H9 (cell line): Measurements from ENCODE around the gene PODNL1. TPM values are rescaled to one million over a fixed set of nuclear protein-coding genes. Genes with fewer than 3 reads are reported as not detected.

Experiments
- DNase-seq: peaks from one replicate; pipeline ENCODE4 v3.0.0-alpha.2; 2017
- H2AFZ ChIP-seq: one replicate; pipeline ENCODE4 v1.6.1; 2013; ENCODE audit warnings: mild to moderate bottlenecking, low read length, control low read depth, moderate library complexity
- H2AK5ac ChIP-seq: 2 replicates; pipeline ENCODE4 v1.6.1; 2013; ENCODE audit warnings: low read length, control low read depth, mixed read lengths; ENCODE audit not compliant: insufficient read length
- H2BK120ac ChIP-seq: one replicate; pipeline ENCODE4 v1.6.1; 2013; ENCODE audit warnings: low read depth, mild to moderate bottlenecking, low read length, control low read depth, inconsistent platforms; ENCODE audit not compliant: poor library complexity, severe bottlenecking
- H2BK12ac ChIP-seq: 2 replicates; pipeline ENCODE4 v1.6.1; 2013; ENCODE audit warnings: low read length, control low read depth, mixed read lengths, low read depth; ENCODE audit not compliant: insufficient read length
- H2BK15ac ChIP-seq: 2 replicates; pipeline ENCODE4 v1.6.1; 2013; ENCODE audit warnings: low read depth, low read length, control low read depth
- H2BK20ac ChIP-seq: one replicate; pipeline ENCODE4 v1.6.1; 2013; ENCODE audit warnings: low read depth, mild to moderate bottlenecking, low read length, control low read depth, inconsistent platforms; ENCODE audit not compliant: poor library complexity, severe bottlenecking
- H2BK5ac ChIP-seq: 2 replicates; pipeline ENCODE4 v1.6.1; 2013; ENCODE audit warnings: low read length, control low read depth, mixed read lengths; ENCODE audit not compliant: insufficient read length
- H3K14ac ChIP-seq: 2 replicates; pipeline ENCODE4 v1.6.1; 2013; ENCODE audit warnings: low read length, control low read depth; ENCODE audit not compliant: insufficient read depth
- H3K18ac ChIP-seq: 2 replicates; pipeline ENCODE4 v1.6.1; 2013; ENCODE audit warnings: low read depth, mild to moderate bottlenecking, mixed read lengths, low read length, control low read depth; ENCODE audit not compliant: insufficient read length
- H3K23ac ChIP-seq: 2 replicates; pipeline ENCODE4 v1.6.1; 2013; ENCODE audit warnings: low read length, control low read depth, mixed read lengths, low read depth; ENCODE audit not compliant: insufficient read length
- H3K23me2 ChIP-seq: 2 replicates; pipeline ENCODE4 v1.6.1; 2013; ENCODE audit warnings: low read depth, mild to moderate bottlenecking, mixed read lengths, low read length, control low read depth; ENCODE audit not compliant: insufficient read length, poor library complexity, severe bottlenecking
- H3K27ac ChIP-seq: 2 replicates; pipeline ENCODE4 v1.5.1; 2013; ENCODE audit warnings: low read length, control low read depth, mixed read lengths, low read depth; ENCODE audit not compliant: insufficient read length
- H3K27me3 ChIP-seq: 2 replicates; pipeline ENCODE4 v1.6.1; 2013; ENCODE audit warnings: low read length, control low read depth, inconsistent platforms; ENCODE audit not compliant: insufficient read depth
- H3K4ac ChIP-seq: 2 replicates; pipeline ENCODE4 v1.6.1; 2013; ENCODE audit warnings: low read depth, mild to moderate bottlenecking, control low read depth, inconsistent platforms, low read length, moderate library complexity
- H3K4me1 ChIP-seq: 2 replicates; pipeline ENCODE4 v1.6.1; 2013; ENCODE audit warnings: low read length, control low read depth, inconsistent platforms; ENCODE audit not compliant: insufficient read depth
- H3K4me2 ChIP-seq: 2 replicates; pipeline ENCODE4 v1.6.1; 2013; ENCODE audit warnings: low read length, control low read depth, mixed read lengths; ENCODE audit not compliant: insufficient read length, insufficient read depth
- H3K56ac ChIP-seq: 2 replicates; pipeline ENCODE4 v1.6.1; 2013; ENCODE audit warnings: low read depth, mild to moderate bottlenecking, mixed read lengths, low read length, control low read depth; ENCODE audit not compliant: insufficient read length
- H3K79me1 ChIP-seq: 2 replicates; pipeline ENCODE4 v1.6.1; 2013; ENCODE audit warnings: low read depth, mild to moderate bottlenecking, moderate library complexity, low read length, control low read depth, inconsistent platforms; ENCODE audit not compliant: insufficient read depth, poor library complexity, severe bottlenecking
- H3K79me2 ChIP-seq: 2 replicates; pipeline ENCODE4 v1.6.1; 2013; ENCODE audit warnings: low read length, control low read depth, inconsistent platforms; ENCODE audit not compliant: insufficient read depth
- H3K9ac ChIP-seq: 2 replicates; pipeline ENCODE4 v1.6.1; 2013; ENCODE audit warnings: low read length, control low read depth, mixed read lengths; ENCODE audit not compliant: insufficient read length; ENCODE audit errors: extremely low read depth
- H3K9me3 ChIP-seq: one replicate; pipeline ENCODE4 v1.6.1; 2013; ENCODE audit warnings: low read depth, low read length, inconsistent platforms; ENCODE audit not compliant: control insufficient read depth
- H3T11ph ChIP-seq: one replicate; pipeline ENCODE4 v1.6.1; 2013; ENCODE audit warnings: mild to moderate bottlenecking, low read length, control low read depth, inconsistent platforms
- H4K20me1 ChIP-seq: one replicate; pipeline ENCODE4 v1.6.1; 2013; ENCODE audit not compliant: control insufficient read depth, insufficient read length, insufficient read depth
- H4K5ac ChIP-seq: 2 replicates; pipeline ENCODE4 v1.6.1; 2013; ENCODE audit warnings: low read depth, mild to moderate bottlenecking, mixed read lengths, low read length, control low read depth; ENCODE audit not compliant: insufficient read length
- H4K8ac ChIP-seq: replicated peaks from 2 replicates; pipeline ENCODE4 v1.6.1; 2013; ENCODE audit warnings: low read length, control low read depth, mixed read lengths, low read depth; ENCODE audit not compliant: insufficient read length
- H4K91ac ChIP-seq: 2 replicates; pipeline ENCODE4 v1.6.1; 2013; ENCODE audit warnings: low read depth, mild to moderate bottlenecking, moderate library complexity, mixed read lengths, low read length, control low read depth; ENCODE audit not compliant: insufficient read length
- H3K27ac Mint-ChIP-seq, 3 experiments: 2 replicates in 2 of 3; 3 replicates in 1 of 3; pipeline ENCODE4 v1.8.0; 2020 to 2021; ENCODE audit warnings: mixed read lengths in 3 of 3, mild to moderate bottlenecking in 1 of 3, moderate library complexity in 1 of 3
- H3K27me3 Mint-ChIP-seq: 2 replicates; pipeline ENCODE4 v1.8.0; 2021; ENCODE audit warnings: low read depth, mild to moderate bottlenecking, moderate library complexity, mixed read lengths
- H3K36me3 Mint-ChIP-seq, 3 experiments: 2 replicates in 2 of 3; 3 replicates in 1 of 3; pipeline ENCODE4 v1.8.0; 2020 to 2021; ENCODE audit warnings: low read depth in 3 of 3, mixed read lengths in 3 of 3; ENCODE audit not compliant: insufficient read depth in 1 of 3
- H3K4me1 Mint-ChIP-seq, 2 experiments: 2 replicates each; pipeline ENCODE4 v1.8.0; 2020; ENCODE audit warnings: mixed read lengths in 2 of 2
- H3K4me3 Mint-ChIP-seq, 2 experiments: 2 replicates in 1 of 2; 3 replicates in 1 of 2; pipeline ENCODE4 v1.8.0; 2020 to 2021; ENCODE audit warnings: mild to moderate bottlenecking in 2 of 2, mixed read lengths in 2 of 2, moderate library complexity in 1 of 2
- H3K9me3 Mint-ChIP-seq, 2 experiments: 2 replicates in 1 of 2; 3 replicates in 1 of 2; pipeline ENCODE4 v1.8.0; 2020; ENCODE audit warnings: mild to moderate bottlenecking in 2 of 2, mixed read lengths in 2 of 2, moderate library complexity in 1 of 2
- WGBS: extraction: QIAGEN DNeasy Blood & Tissue Kit; methylation state at CpG from one replicate; pipeline ENCODE4 v1.1.7; 2013; ENCODE audit warnings: missing lambda C conversion rate, low lambda C conversion rate, mixed read lengths; ENCODE audit not compliant: insufficient read length; ENCODE audit errors: extremely low coverage; 5-methylcytosine and 5-hydroxymethylcytosine counted together
- total RNA-seq: library from RNA; stranded (reverse); gene quantifications from 2 replicates; pipeline ENCODE4 v1.2.1, GENCODE V29; 2021
- TF ChIP-seq, protein P1 (sequence below): fragments of 200-600 bp; sonication (generic); conservative IDR thresholded peaks from 3 replicates; pipeline ENCODE4 v1.8.0; 2021; ENCODE audit warnings: antibody characterized with exemption, mild to moderate bottlenecking

PODNL1 gene
- total RNA-seq, 1 experiment from 2014 or later, result 0.68 TPM

- Histone ChIP-seq H3K4me1 (peaks cover 3% of the 10 kb centered on the region; the same call in 1 of the 2 replicates), H3K79me2 (no peaks in the 10 kb centered on the region), H3K56ac (no peak overlapping the region), H3K27ac (peak overlapping the region; percentile 6), H3K9me3 (no peaks in the 10 kb centered on the region), H3K4me2 (no peak overlapping the region), H2BK15ac (no peak overlapping the region), H2BK20ac (no peak overlapping the region), H3K14ac (peak overlapping the region; percentile 4; the same call in 1 of the 2 replicates), H2BK5ac (peak overlapping the region; percentile 3), H4K91ac (no peak overlapping the region), H4K20me1 (no peaks in the 10 kb centered on the region), H3K23ac (no peak overlapping the region), H2BK12ac (no peak overlapping the region), H4K5ac (no peak overlapping the region), H3K27me3 (no peaks in the 10 kb centered on the region), H4K8ac (no peak overlapping the region), H2BK120ac (no peak overlapping the region), H2AK5ac (no peak overlapping the region), H3K9ac (no peak overlapping the region), H3T11ph (no peak overlapping the region), H3K18ac (peak overlapping the region; percentile 36), H3K4ac (no peak overlapping the region), H3K23me2 (no peaks in the 10 kb centered on the region), H3K79me1 (no peaks in the 10 kb centered on the region), H2AFZ (no peak overlapping the region)
- no peak for DNase-seq
- Mint-ChIP-seq H3K36me3 (peaks cover 0 to 31% (median 17%) of the 10 kb centered on the region in 3 experiments; a peak in 6 of 7 replicates), H3K4me3 (peak overlapping the region; percentile 15 to 51; a peak in 4 of 5 replicates), H3K9me3 (no peaks in the 10 kb centered on the region; a peak in 1 of 5 replicates), H3K27ac (peak overlapping the region; percentile 87 to 93 (median 92); a peak in 6 of 7 replicates), H3K4me1 (peaks cover 45 to 58% of the 10 kb centered on the region in 2 experiments), H3K27me3 (no peaks in the 10 kb centered on the region)
- TF ChIP-seq, protein P1, sequence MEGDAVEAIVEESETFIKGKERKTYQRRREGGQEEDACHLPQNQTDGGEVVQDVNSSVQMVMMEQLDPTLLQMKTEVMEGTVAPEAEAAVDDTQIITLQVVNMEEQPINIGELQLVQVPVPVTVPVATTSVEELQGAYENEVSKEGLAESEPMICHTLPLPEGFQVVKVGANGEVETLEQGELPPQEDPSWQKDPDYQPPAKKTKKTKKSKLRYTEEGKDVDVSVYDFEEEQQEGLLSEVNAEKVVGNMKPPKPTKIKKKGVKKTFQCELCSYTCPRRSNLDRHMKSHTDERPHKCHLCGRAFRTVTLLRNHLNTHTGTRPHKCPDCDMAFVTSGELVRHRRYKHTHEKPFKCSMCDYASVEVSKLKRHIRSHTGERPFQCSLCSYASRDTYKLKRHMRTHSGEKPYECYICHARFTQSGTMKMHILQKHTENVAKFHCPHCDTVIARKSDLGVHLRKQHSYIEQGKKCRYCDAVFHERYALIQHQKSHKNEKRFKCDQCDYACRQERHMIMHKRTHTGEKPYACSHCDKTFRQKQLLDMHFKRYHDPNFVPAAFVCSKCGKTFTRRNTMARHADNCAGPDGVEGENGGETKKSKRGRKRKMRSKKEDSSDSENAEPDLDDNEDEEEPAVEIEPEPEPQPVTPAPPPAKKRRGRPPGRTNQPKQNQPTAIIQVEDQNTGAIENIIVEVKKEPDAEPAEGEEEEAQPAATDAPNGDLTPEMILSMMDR, result no peak
- whole genome bisulfite sequencing, result no CpG with 5 or more reads among the region's 17 CpGs
Measured at GRCh38 chr19:13987101-13987890, 49.1 kb upstream of the PODNL1 start.
